ENCODE data around the gene ALDH1B1.
"Not testable (repeated sequence)": the region's sequence is repeated elsewhere in the genome, so short reads cannot be mapped to it uniquely, and the experiment has no call there.

ALDH1B1 gene

GRCh38 chr9:38388283-38389223 is 3.9 kb upstream of the ALDH1B1 start:
- peak; percentile 22 for DNase-seq

- DNase-seq = peak; percentile 31
Observed at GRCh38 chr9:38389313-38389712, 3.2 kb upstream of the ALDH1B1 start.

DNA sequence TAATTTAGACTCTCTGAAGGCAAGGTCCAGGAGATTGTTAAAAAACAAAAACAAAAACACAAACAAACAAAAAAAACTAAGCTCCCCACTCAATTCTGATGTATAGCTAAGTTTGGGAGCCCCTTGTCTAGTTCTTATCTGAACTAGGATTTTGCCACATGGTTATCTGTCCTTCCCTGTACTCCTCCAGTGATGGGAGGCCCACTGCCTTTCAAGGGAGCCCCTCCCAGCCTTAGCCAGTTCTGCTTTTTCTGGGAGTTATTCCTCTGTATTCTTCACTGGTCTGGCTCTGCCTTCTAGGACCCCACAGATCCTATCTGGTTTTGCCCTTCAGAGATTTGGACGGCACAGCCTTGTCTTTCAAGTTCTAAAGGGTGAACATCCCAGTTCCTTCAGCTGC is 2.1 kb upstream of the ALDH1B1 start:
- DNase-seq = no peak

DNA sequence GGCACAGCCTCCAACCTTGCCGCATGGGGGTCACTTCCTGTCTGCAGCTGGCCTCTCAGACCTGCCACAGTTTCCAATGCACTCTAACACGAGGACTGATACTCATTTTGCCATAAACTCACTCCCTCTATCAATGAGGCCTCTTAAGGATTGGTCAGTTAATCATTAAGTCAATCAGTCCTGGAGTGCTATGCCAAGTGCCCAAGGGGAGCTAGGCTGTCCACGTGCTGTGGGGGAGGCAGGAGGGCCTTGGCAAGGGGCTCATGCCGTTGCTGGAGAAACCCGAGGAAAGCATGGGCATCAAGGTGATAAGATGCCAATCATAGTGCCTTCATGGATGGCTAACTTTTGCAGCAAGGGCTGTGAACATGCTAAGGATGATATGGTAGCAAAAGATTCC is 1.7 kb upstream of the ALDH1B1 start:
- DNase-seq = no peak

DNA sequence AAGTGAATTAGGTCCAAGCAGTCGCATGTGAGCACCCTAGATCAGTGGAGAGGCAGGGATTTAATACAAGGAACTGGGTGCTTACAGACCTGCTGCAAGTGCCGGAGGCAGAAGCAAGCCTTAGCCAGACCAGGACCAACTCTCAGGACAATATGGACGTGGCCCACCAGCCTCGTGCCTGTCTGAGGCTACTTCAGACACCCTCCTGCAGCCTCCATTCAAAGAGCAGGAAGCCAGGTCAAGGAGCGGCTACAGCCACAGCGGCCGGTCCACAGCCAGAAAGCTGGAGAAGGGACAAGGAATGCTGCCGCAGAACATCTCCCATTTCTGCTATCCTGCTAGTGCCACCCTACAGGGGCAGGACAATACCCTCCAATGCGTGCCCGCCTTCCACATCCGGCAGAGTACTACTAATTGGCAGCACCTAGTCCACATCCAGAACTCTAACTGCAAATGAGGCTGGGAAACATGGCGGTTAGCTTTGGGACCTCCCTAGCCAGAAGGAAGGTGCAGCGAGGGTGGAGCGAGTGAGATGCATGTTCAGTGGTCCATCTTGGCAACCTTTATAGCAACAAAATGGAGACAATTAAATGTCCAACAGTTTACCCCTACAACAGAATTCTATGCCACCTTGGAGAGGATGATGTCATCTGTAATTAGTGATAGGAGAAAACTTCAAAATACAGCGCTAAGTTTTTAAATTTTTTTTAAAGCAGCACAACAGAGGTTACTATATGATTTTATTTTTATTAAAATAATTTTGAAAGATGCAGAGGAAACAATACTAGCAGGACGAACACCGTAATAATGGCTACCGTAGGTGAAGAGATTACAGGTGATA is 1.0 kb upstream of the ALDH1B1 start:
- no peak for DNase-seq

- peak; percentile 18 for DNase-seq
Observed at GRCh38 chr9:38393128-38393796, 760 bp downstream of the ALDH1B1 start.

DNA sequence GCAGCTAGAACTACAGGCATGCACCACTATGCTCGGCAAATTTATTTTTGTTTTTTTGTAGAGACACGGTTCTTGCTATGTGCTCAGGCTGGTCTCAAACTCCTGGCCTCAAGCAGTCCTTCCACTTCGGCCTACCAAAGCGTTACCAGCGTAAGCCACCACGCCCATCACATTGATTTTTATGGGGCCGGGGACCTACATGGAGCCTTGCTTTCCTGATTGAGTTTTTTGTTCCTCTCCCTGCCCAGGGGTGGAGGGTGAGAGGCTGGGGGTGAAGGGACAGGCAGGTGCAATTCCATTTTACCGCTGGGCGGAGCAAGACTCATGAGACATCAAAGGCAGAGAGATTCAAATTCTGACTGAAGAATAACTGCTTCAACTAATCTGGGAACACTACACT is 1.9 kb downstream of the ALDH1B1 start:
- peak; percentile 83 for DNase-seq

- no peak for DNase-seq
Observed at GRCh38 chr9:38395653-38396370, 3.3 kb downstream of the ALDH1B1 start.

DNA sequence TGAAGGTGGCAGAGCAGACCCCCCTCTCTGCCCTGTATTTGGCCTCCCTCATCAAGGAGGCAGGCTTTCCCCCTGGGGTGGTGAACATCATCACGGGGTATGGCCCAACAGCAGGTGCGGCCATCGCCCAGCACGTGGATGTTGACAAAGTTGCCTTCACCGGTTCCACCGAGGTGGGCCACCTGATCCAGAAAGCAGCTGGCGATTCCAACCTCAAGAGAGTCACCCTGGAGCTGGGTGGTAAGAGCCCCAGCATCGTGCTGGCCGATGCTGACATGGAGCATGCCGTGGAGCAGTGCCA is 3.8 kb downstream of the ALDH1B1 start:
- DNase-seq = no peak

- DNase-seq = not testable (repeated sequence)
Observed at GRCh38 chr9:38399191-38399590, 6.7 kb downstream of the ALDH1B1 start.

DNA sequence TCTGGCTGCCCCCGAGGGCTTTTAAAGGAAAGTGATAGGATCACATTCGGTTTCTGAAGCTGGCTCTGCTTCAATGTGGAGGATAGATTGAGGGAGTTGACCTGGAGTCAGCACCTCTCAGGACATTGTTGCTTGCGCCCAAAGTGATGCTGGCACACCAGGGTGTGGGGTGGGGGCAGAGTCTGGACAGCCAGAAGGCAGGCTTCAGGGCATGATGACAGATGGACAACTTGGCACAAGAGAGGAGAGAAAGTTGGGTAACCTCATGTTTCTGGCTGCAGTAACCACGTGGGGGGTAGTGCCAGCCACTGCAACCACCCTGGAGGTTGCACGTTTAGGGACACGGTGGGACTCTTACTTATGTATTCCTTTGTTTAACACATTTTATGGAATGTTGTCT is 9.5 kb downstream of the ALDH1B1 start:
- no peak for DNase-seq

GRCh38 chr9:38404314-38404713 is 11.8 kb downstream of the ALDH1B1 start:
- DNase-seq = no peak

DNA sequence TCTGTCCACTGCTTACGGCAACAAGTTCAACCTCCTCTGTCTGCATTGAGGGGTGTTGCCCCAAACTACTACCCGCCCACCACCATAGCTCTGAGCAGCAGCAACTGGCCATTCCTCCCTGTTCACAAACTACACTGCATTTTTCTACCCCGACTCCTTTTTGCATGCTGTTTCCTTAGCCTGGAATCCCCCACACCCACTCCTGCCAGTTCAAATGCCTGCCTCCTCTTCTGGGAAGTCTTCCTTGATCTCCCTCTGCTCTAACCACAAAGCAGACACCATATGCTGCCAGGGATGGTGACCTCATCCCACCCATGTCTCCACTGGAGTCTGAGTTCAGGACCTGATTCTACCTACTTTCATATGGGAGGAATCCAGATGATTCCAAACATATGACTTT is 13.3 kb downstream of the ALDH1B1 start:
- no peak for DNase-seq

GRCh38 chr9:38406476-38407186 is 14.1 kb downstream of the ALDH1B1 start:
- DNase-seq = no peak

DNA sequence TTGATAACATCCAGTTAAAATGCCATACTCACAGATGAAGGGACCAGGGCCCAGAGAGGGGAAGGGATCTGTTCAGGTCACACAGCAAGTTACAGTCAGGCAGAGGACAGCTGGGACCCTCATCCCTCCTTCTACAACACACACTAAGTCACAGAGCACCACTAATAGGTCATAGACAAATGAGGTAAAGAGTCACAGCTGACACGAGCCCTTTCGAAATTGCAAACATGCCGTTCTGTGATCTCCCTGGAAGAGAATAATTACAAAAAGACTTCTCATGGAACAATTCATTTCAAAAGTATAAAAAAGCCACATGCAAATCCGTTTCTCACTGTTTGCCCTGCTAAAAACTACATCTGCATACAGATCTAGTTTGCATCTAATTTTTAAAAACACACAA is 16.2 kb downstream of the ALDH1B1 start:
- no peak for DNase-seq

GRCh38 chr9:38412751-38413150 is 20.2 kb downstream of the ALDH1B1 start:
- no peak for DNase-seq

DNA sequence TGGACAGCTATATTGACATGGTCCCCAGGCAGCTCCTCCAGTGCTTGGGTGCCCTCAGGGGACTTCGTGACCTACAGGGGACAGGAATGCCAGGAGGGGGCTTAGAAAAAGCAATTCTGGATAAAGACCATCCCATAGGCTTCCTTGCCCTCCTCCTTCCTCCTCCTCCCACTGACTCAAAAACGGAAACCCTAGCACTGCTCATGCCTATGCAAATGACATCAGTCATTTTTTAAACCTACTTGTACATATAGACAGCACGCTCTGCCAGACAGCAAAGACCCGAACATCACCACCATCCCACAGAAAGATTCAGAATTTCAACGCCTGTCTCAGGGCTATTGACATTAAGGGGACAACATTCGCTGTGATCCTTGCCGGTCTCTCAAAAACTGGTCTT is 20.8 kb downstream of the ALDH1B1 start:
- DNase-seq = no peak

DNA sequence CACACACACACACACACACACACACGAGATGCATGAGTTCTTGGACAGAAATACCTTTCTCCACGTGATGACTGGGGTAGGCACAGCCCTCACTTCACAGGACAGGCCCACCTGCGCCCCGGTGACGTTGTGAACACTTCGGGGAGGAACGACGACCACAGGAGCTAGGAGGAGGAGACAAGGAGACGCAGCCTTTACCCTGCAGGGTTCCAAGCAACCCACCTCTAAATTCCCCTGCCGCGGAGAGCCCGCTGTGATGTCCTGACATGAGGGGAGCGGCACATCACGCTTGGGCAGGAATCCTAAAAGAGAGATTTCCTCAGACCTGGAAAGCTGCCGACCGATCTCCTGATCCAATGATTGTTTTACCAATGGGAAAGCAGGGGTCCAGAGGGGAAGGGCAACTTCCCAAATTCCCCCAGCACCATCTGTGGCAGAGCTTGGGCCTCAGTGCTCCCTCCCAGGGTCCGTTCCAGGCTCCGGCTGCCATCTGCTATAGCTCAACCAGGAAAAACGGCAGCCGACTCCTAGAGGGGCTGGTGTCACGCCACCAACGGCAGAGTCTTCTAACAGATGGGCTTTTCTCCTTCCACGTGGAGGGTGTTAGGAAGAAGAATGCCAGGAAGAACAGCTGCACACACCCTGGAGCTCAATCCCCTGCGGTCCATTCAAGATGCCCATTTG is 21.7 kb downstream of the ALDH1B1 start:
- DNase-seq = no peak

DNA sequence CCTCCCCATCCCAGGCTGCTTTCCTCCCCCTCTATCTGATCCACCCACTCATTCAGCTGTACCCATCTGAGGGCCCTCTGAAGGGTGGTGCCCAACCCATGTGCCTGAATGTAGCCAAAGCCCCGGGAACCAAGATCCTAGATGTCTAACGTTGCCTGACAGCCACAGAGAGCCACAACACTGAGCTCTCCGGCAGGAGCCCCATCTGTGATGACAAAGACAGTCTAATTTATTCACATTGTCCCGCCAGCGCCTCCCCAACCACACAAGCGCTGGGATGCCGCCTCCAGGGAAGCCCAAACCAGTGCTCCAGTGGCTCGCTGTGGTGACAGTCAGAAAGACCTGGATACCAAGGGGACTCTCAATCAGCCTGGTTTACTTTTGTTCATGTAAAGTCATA is 23.4 kb downstream of the ALDH1B1 start:
- DNase-seq = no peak

- DNase-seq = no peak
Observed at GRCh38 chr9:38416461-38416860, 24.0 kb downstream of the ALDH1B1 start.
